Activated CD4-positive, CD25-positive, alpha-beta regulatory T cell (primary cell): ENCODE measurements around the gene PRRT4.
A peak's percentile ranks its signal among the peaks of the same experiment; 100 is the strongest.

Experiments used
- DNase-seq, 4 experiments: peaks; one replicate each; lab custom pipeline; 2025; lab: John Stamatoyannopoulos, UW

PRRT4 gene

DNA sequence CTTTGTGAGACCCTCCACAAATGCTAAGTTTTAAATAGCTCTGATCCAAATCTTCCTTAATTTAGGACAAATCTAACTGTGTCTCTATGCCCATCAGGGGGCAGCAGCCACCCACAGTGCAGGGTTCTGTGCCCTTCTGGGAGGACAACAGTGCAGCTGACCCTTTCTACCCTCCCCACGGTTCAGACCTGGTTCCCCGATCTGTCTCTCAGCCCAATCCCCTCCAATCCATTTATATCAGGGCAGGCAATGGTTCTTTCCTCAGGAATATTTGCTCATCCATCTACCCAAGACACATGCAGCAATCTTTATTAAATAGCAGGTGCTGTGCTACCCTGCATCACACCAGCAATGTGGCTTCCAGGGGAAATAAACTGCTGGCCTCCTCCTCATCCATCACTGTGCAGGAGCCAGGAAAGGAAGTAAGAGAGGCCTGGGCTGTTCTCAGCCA, 13.8 kb downstream of the PRRT4 start:
- peak in 3 of 4 experiments; percentile 9 to 21 (median 9) for DNase-seq

- DNase-seq = no peak
These were observed 17.1 kb downstream of the PRRT4 start for GRCh38 chr7:128344431-128344774.

DNA sequence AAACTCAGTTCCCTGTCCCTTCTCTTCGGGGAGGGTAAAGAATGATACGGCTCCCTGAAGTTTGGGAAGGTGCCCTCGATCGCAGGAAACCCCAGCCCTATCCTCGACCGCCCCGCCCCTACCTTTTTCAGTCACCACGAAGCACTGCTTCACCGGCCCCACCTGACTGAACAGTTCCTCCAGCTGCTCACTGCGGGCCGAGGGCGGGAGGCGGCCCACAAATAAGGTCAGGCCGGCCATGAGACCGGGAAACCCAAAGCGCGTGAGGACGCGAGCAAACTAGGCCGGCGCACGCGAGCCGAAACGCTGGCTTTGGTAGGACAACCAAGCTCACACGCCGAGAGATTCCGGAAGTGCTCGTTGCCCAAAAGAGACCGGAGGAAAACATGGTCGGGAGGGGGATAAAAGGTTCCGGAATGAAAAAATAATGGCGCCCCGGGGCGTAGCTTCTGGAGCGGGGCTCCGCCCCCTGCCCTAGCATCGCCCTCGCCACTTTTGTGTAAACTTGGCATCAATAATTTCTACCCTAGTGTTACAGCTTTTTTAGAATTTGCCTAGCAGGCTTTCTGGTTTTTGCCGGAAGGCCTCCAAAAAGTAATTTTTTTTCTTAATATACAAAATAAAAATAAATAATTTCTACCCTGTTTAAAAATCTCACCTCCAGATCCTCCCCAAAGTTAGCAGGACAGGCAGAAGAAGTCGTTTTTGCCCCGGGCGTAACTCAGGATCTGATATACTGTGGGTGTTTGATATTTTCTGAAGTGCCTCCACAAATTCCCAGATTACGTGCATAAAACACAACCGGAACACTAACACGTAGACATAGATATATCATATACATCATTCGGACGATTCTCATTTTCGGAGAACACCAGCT, 17.7 kb downstream of the PRRT4 start, which contains the start of gene RBM28:
TSS of gene RBM28 (minus strand) at position 355 of the 877 bp plus-strand sequence. CDS start at position 240, 115 bp downstream.
- DNase-seq = peak; percentile 54 to 66 (median 62)

DNA sequence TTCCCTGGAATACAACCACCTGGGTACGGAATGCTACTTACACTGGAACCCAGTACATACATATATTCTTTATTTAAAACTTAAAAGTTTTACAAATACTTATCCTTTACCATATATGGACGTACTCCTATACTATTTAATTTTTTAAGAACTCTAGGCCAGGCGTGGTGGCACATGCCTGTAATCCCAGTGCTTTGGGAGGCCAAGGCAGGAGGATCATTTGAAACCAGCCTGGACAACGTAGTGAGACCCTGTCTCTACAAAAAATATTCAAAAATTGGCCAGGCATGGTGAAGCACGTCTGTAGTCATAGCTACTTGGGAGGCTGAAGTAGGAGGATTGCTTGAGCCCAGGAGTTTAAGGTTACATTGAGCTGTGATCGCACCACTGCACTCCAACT, 19.8 kb downstream of the PRRT4 start:
- no peak for DNase-seq

- DNase-seq = no peak
These were observed 25.8 kb downstream of the PRRT4 start for GRCh38 chr7:128335730-128336129.

GRCh38 chr7:128324368-128324680, 37.2 kb downstream of the PRRT4 start:
- no peak for DNase-seq

DNA sequence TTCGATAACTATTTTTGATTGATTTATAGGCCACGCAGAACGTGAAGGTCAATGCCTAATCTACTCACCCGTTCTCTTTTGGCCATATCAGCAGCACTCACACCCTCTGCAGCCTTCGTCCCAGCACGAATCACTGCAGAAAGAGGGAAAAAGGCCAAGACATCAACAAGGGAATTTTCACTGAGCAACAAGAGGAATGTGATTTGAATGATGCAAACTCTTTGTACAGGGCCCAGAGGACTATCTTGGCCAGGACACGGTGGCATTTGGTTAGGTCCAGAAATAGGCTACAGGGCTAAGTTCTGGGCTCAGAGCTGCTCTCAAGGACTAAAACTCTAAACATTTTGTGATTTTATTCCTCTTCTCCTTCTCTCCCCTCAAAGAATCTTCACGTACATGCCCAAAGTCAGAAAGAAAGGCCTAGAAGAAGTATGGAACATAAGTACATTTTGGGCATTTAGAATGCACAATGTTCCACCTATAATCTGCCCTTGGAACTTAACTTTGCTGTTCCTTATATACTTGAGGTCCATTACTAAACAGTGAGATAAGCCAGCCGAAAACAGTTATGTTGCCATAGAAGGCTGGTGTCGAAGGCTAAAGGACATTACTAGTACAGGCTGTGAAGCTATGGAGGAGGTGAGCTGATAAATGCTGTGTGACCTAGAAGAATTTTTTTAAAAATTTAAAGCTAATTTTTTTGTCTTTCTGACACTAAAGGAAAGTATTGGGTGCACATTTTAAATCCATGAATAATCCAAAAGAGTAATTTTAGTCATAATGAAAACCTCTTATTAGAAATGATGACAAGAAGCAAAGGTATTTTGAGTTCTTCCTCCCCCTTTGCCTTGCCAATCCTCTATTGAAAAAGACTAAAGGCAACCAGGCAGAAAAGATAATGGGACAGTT, 37.8 kb downstream of the PRRT4 start:
- no peak for DNase-seq

DNA sequence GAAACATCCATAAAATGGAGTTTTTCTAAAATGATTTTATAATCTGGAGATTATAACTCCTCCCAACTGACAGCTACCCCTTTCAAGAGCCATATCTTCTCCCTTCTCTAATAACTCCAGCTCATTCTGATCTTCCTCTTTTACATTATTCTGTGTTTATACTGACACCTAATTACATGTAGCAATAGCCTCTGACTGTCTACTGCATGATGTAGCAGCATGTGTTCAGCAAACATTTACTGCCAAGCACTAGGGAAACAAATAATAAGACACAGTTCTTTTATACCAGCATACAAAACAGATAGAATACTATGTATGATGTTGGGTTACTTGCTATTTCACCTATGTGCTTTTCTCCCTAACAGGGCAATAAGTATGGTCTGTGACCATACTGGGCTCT, 38.5 kb downstream of the PRRT4 start:
- DNase-seq = no peak

DNA sequence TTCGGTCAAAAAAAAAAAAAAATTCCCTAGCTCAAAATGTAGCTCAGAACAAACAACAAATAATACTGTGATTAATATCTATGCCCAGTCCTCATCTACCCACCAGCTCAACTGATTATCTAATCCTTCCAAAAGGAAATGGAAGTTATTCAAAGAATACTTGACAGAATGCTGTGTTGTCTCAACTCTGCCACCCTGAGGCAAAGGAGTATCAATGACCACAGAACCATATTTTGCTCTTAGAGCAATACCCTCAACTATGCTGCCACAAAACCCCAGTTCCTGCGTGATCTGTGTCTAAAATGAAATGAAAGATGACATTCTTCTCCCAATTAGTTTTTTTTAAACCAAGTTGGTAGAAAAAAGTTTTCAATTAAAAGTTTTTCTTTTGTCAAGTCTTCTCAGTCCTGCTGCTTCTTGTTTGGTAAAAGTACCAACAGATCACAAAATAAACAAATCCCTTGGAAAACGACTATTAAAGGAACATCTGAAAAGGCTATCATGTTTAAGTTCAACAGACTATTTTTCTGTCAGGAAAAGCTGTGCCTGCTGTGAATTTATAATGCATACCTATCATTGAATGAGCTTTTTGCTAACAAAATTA, 39.3 kb downstream of the PRRT4 start:
- no peak for DNase-seq

DNA sequence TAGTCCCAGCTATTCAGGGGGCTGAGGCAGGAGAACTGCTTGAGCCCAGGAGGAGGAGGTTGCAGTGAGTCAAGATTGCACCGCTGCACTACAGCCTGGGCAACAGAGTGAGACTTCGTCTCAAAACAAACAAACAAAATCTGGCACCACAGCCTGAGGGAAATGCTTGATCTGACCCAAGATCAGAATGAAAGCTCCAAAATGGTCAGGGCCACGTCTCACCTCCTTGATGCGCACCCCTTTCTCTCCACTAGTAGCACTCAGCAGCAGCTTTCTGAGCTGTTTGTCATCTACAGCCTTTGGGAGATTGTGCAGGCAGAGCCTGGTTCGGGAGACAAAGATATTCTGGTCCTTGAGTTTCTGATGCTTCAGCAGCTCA, 40.5 kb downstream of the PRRT4 start:
- no peak for DNase-seq

DNA sequence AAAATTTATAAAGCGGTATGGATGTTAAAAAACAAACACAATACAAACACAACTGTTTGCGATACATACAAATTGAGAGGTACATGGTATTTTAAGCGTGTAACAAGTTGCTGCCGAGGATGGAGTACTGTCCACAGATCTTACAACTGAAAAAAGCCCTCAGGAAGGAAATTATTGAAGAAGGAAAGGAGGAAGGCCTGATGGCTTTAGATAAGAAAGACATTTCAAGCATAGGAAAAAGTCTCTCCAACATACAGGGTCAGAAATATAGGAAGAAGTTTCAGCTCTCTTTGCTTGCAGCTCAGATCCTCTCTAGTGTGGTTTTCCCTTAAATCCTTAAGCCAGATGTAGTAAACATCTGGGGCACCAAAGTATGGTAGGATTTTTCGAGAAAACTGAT, 42.8 kb downstream of the PRRT4 start:
- DNase-seq = no peak

- DNase-seq = no peak
These were observed 50.5 kb downstream of the PRRT4 start for GRCh38 chr7:128311013-128311412.

DNA sequence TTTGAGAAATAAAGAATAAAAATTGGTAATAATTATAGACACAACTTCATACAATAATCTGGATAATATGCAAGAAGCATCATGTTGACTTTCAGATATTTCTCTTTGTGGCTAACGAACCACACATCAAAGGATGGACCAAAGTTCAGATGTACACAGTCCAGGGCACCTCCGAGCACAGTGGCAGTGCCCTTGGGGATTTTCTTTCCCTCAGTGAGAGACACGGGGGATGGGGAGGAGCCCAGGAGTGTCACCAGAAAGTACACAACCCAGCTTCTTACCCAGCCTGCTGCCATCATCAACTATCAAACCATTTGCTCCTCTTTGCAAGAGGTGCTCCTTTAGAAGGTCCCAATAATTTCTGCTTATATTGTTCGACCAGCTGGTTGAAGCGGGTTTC, 51.0 kb downstream of the PRRT4 start:
- DNase-seq = no peak

GRCh38 chr7:128309976-128310375, 51.5 kb downstream of the PRRT4 start:
- DNase-seq = no peak

DNA sequence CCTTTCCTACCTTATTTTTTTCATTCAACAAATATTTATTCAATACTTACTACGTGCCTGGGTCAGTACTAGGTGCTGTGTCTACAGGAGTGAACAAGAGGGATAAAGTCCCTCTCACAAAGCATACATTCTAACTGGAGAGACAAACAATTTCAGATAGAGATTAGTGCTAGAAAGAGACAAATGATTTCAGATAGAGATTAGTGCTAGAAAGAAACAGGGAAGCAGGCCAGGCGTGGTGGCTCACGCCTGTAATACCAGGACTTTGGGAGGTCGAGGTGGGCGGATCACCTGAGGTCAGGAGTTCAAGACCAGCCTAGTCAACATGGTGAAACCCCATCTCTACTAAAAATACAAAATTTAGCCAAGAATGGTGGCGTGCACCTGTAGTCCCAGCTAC, 52.4 kb downstream of the PRRT4 start:
- DNase-seq = no peak

GRCh38 chr7:128307061-128307460, 54.4 kb downstream of the PRRT4 start:
- no peak for DNase-seq

DNA sequence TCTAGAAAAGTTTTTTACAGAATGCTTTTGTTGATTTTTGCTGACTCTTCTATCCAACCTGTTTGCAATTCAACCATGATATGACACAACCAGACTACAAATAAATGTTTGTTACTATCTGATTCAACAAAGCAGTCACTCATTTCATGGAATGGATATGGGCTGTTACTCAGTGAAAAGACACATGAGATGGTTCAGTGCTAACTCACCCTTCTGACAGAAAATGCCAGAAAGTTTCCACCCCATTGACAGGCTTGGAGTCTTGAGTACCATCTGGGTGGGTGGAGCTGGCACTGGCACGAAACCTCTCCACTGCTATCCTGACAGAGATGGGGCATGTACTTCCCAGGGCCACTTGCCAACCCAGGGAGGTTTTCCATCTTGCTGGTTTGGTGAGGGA, 57.3 kb downstream of the PRRT4 start:
- no peak for DNase-seq

DNA sequence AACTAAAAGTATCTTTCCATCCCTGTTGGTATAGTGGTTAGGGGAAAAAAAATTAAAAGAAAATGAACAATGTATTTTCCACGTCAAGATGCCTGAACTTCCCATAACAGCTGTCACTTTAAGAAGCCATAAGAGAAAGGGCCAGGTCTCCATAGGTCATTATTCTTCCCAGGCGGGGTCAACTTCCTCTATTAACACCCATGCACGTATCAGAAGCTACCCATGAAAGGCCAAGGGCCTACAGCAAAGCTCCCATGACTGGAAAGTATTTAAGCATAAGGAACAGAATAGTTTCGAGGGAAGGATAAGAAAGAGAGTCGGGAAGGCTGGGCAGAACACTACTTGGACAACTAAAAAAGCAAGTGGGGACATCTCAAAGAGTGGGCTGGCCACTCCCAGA, 57.8 kb downstream of the PRRT4 start:
- no peak for DNase-seq

GRCh38 chr7:128303133-128303532, 58.4 kb downstream of the PRRT4 start:
- DNase-seq = no peak

GRCh38 chr7:128302139-128302538, 59.4 kb downstream of the PRRT4 start:
- DNase-seq = no peak
